H1 (cell line): Measurements from ENCODE around the gene NOG. TPM values are rescaled to one million over a fixed set of nuclear protein-coding genes. Genes with fewer than 3 reads are reported as not detected.

Experiments
- CTCF ChIA-PET: fragments of 300-600 bp; sonication (Branson Sonifier 250); formaldehyde crosslinking; loops from one replicate; lab custom pipeline; 2021; ENCODE audit not compliant: partially characterized antibody; lab: Charles Lee
- POLR2A ChIA-PET: fragments of 300-600 bp; sonication (Branson Sonifier 250); formaldehyde crosslinking; loops from one replicate; lab custom pipeline; 2021; ENCODE audit warnings: inconsistent platforms; ENCODE audit not compliant: partially characterized antibody; lab: Charles Lee
- DNase-seq, 2 experiments: peaks; one replicate each; pipeline versions ENCODE4 v3.0.0 to v3.0.0-alpha.2; 2010 to 2022; ENCODE audit warnings: low spot score in 2 of 2, low read depth in 1 of 2, mixed read lengths in 1 of 2
- FAIRE-seq: peaks from 2 replicates; lab custom pipeline; 2011; peaks lifted over from hg19 to GRCh38; lab: Jason Lieb, UNC
- H2AFZ ChIP-seq: 2 replicates; pipeline ENCODE4 v1.8.1; 2012; ENCODE audit warnings: low read length, inconsistent platforms
- H2AK5ac ChIP-seq: 2 replicates; pipeline ENCODE4 v1.6.1; 2013; ENCODE audit warnings: low read depth, low read length
- H2BK120ac ChIP-seq: replicated peaks from 2 replicates; pipeline ENCODE3; 2013; ENCODE audit warnings: low read depth, low read length, inconsistent platforms
- H2BK12ac ChIP-seq: 2 replicates; pipeline ENCODE4 v1.6.1; 2013; ENCODE audit warnings: low read depth, low read length
- H2BK15ac ChIP-seq: 2 replicates; pipeline ENCODE4 v1.6.1; 2013; ENCODE audit warnings: low read length
- H2BK20ac ChIP-seq: 2 replicates; pipeline ENCODE4 v1.6.1; 2013; ENCODE audit warnings: low read length
- H2BK5ac ChIP-seq: 2 replicates; pipeline ENCODE4 v1.6.1; 2013; ENCODE audit warnings: low read depth, low read length
- H3K14ac ChIP-seq: 2 replicates; pipeline ENCODE4 v1.6.1; 2013; ENCODE audit warnings: inconsistent platforms; ENCODE audit not compliant: insufficient read length
- H3K18ac ChIP-seq: 2 replicates; pipeline ENCODE4 v1.6.1; 2013; ENCODE audit warnings: low read length; ENCODE audit errors: extremely low read depth
- H3K23ac ChIP-seq: 2 replicates; pipeline ENCODE4 v1.6.1; 2013; ENCODE audit warnings: inconsistent platforms; ENCODE audit not compliant: insufficient read length
- H3K23me2 ChIP-seq: 2 replicates; pipeline ENCODE4 v1.6.1; 2013; ENCODE audit warnings: low read depth, low read length
- H3K27ac ChIP-seq: 2 replicates; pipeline ENCODE4 v1.6.1; 2011; ENCODE audit warnings: low read depth, low read length, inconsistent platforms
- H3K27me3 ChIP-seq, 4 experiments: replicated peaks in 1 of 4; 1 replicate in 1 of 4; 2 replicates in 3 of 4; pipeline versions ENCODE4 v1.6.1 to v1.8.1; 2011 to 2013; ENCODE audit warnings: low read length in 3 of 4, mild to moderate bottlenecking in 3 of 4, inconsistent platforms in 2 of 4, mixed read lengths in 2 of 4, moderate library complexity in 1 of 4; ENCODE audit not compliant: control insufficient read depth in 3 of 4, insufficient read depth in 3 of 4; ENCODE audit errors: extremely low read depth in 1 of 4
- H3K36me3 ChIP-seq, 4 experiments: 2 replicates each; pipeline versions ENCODE4 v1.6.1 to v1.8.1; 2011 to 2013; ENCODE audit warnings: mild to moderate bottlenecking in 4 of 4, low read length in 3 of 4, moderate library complexity in 2 of 4, control low read depth in 1 of 4, inconsistent platforms in 1 of 4; ENCODE audit not compliant: insufficient read depth in 4 of 4, control insufficient read depth in 2 of 4
- H3K4ac ChIP-seq: replicated peaks from 2 replicates; pipeline ENCODE3; 2013; ENCODE audit warnings: low read length, low read depth, mixed read lengths, inconsistent platforms; ENCODE audit not compliant: insufficient read length
- H3K4me1 ChIP-seq, 4 experiments: replicated peaks in 1 of 4; 1 replicate in 1 of 4; 2 replicates in 3 of 4; pipeline versions ENCODE4 v1.6.1 to v1.8.1; 2011 to 2013; ENCODE audit warnings: low read length in 3 of 4, inconsistent platforms in 2 of 4, mixed read lengths in 1 of 4; ENCODE audit not compliant: insufficient read depth in 4 of 4, control insufficient read depth in 3 of 4
- H3K4me2 ChIP-seq, 2 experiments: 2 replicates each; pipeline versions ENCODE4 v1.6.1 to v1.8.1; 2011 to 2013; ENCODE audit warnings: low read depth in 2 of 2, low read length in 2 of 2, control low read depth in 1 of 2, inconsistent platforms in 1 of 2, mild to moderate bottlenecking in 1 of 2; ENCODE audit not compliant: insufficient read depth in 1 of 2
- H3K4me3 ChIP-seq, 4 experiments: fragments of 200-600, 300-600 bp in 1 of 4; sonication (generic), shearing (Covaris generic), sonication (Bioruptor Twin) in 1 of 4; 2 replicates each; pipeline versions ENCODE4 v1.5.1 to v1.8.1; 2011 to 2016; ENCODE audit warnings: low read length in 4 of 4, low read depth in 3 of 4, control low read depth in 2 of 4, inconsistent platforms in 2 of 4, mild to moderate bottlenecking in 2 of 4, mixed read lengths in 1 of 4, moderate library complexity in 1 of 4; ENCODE audit not compliant: insufficient read depth in 2 of 4; ENCODE audit errors: extremely low read depth in 1 of 4
- H3K56ac ChIP-seq: replicated peaks from 2 replicates; pipeline ENCODE3; 2013; ENCODE audit warnings: low read depth, mild to moderate bottlenecking, mixed read lengths, low read length, inconsistent platforms; ENCODE audit not compliant: insufficient read length
- H3K79me1 ChIP-seq: 2 replicates; pipeline ENCODE4 v1.6.1; 2013; ENCODE audit warnings: low read depth, low read length, control low read depth
- H3K79me2 ChIP-seq, 2 experiments: 2 replicates each; pipeline versions ENCODE4 v1.6.1 to v1.8.1; 2012 to 2013; ENCODE audit warnings: low read length in 2 of 2, mild to moderate bottlenecking in 2 of 2, inconsistent platforms in 1 of 2; ENCODE audit not compliant: insufficient read depth in 2 of 2, control insufficient read depth in 1 of 2
- H3K9ac ChIP-seq, 4 experiments: replicated peaks in 1 of 4; 1 replicate in 1 of 4; 2 replicates in 3 of 4; pipeline versions ENCODE4 v1.6.1 to v1.8.1; 2011 to 2013; ENCODE audit warnings: low read depth in 3 of 4, low read length in 3 of 4, control low read depth in 2 of 4, mild to moderate bottlenecking in 2 of 4, moderate library complexity in 2 of 4, inconsistent platforms in 1 of 4; ENCODE audit errors: extremely low read depth in 1 of 4
- H3K9me3 ChIP-seq, 2 experiments: 2 replicates each; pipeline versions ENCODE4 v1.6.1 to v1.8.1; 2012 to 2013; ENCODE audit warnings: mild to moderate bottlenecking in 2 of 2, moderate library complexity in 2 of 2, control low read depth in 1 of 2, inconsistent platforms in 1 of 2, low read depth in 1 of 2, low read length in 1 of 2, mixed read lengths in 1 of 2; ENCODE audit not compliant: insufficient read depth in 2 of 2
- H4K20me1 ChIP-seq, 2 experiments: replicated peaks in 1 of 2; 2 replicates each; pipeline versions ENCODE3 to v1.8.1; 2011 to 2013; ENCODE audit warnings: inconsistent platforms in 2 of 2, low read length in 2 of 2, mild to moderate bottlenecking in 1 of 2; ENCODE audit not compliant: insufficient read depth in 2 of 2, control insufficient read depth in 1 of 2
- H4K5ac ChIP-seq: 2 replicates; pipeline ENCODE4 v1.6.1; 2013; ENCODE audit warnings: low read length, low read depth, mixed read lengths, inconsistent platforms; ENCODE audit not compliant: insufficient read length
- H4K8ac ChIP-seq: 2 replicates; pipeline ENCODE4 v1.8.0; 2013; ENCODE audit warnings: mild to moderate bottlenecking, moderate library complexity, low read length, inconsistent platforms; ENCODE audit not compliant: insufficient read depth; ENCODE audit errors: extremely low read depth
- H4K91ac ChIP-seq: replicated peaks from 2 replicates; pipeline ENCODE3; 2013; ENCODE audit warnings: low read length, mixed read lengths, inconsistent platforms; ENCODE audit not compliant: insufficient read length
- ASH2L ChIP-seq: fragments of 200-600, 300-600 bp; sonication (generic); IDR thresholded peaks from one replicate; pipeline ENCODE4 v1.7.1; 2017; ENCODE audit warnings: low read length
- BRCA1 ChIP-seq: IDR thresholded peaks from 2 replicates; pipeline ENCODE4 v1.6.1; 2012; ENCODE audit warnings: low read depth, low read length, improper control_type of control experiment
- CHD1 ChIP-seq: IDR thresholded peaks from 2 replicates; pipeline ENCODE4 v1.6.1; 2012; ENCODE audit warnings: low read depth, low read length, improper control_type of control experiment
- HDAC6 ChIP-seq: IDR thresholded peaks from one replicate; pipeline ENCODE4 v1.7.1; 2012; ENCODE audit warnings: low read depth, mild to moderate bottlenecking, inconsistent platforms, low read length, moderate library complexity
- MAFK ChIP-seq: IDR thresholded peaks from 2 replicates; pipeline ENCODE4 v1.6.1; 2012; ENCODE audit warnings: low read depth, mild to moderate bottlenecking, improper control_type of control experiment, low read length
- NRF1 ChIP-seq: IDR thresholded peaks from 2 replicates; pipeline ENCODE4 v1.6.1; 2011; ENCODE audit warnings: mild to moderate bottlenecking, low read depth, low read length, improper control_type of control experiment
- PHF8 ChIP-seq: fragments of 200-600 bp; sonication (generic); conservative IDR thresholded peaks from 2 replicates; pipeline ENCODE4 v1.7.1; 2012; ENCODE audit warnings: low read depth, mild to moderate bottlenecking, inconsistent platforms, low read length, moderate library complexity
- POLR2AphosphoS5 ChIP-seq: IDR thresholded peaks from 2 replicates; pipeline ENCODE4 v1.6.1; 2011; ENCODE audit warnings: low read depth, low read length
- RFX5 ChIP-seq: IDR thresholded peaks from 2 replicates; pipeline ENCODE4 v1.6.1; 2011; ENCODE audit warnings: low read depth, low read length, improper control_type of control experiment, borderline replicate concordance
- SIX5 ChIP-seq: IDR thresholded peaks from 2 replicates; pipeline ENCODE4 v1.6.1; 2011; ENCODE audit warnings: mild to moderate bottlenecking, low read depth, low read length
- SP2 ChIP-seq: IDR thresholded peaks from 2 replicates; pipeline ENCODE4 v1.6.1; 2012; ENCODE audit warnings: mild to moderate bottlenecking, low read length, inconsistent platforms
- SUZ12 ChIP-seq: fragments of 200-600 bp; sonication (generic); IDR thresholded peaks from 2 replicates; pipeline ENCODE4 v1.6.1; 2012; ENCODE audit warnings: mild to moderate bottlenecking, inconsistent platforms, low read length, moderate library complexity, mixed read lengths
- YY1 ChIP-seq: IDR thresholded peaks from 2 replicates; pipeline ENCODE4 v1.6.1; 2011; ENCODE audit warnings: low read depth, mild to moderate bottlenecking, low read length
- WGBS, 2 experiments: shearing (Covaris generic) in 1 of 2; methylation state at CpG; one replicate each; pipeline versions ENCODE4 v1.1.6 to v1.1.7; 2013 to 2015; ENCODE audit warnings: low lambda C conversion rate in 2 of 2, mixed read lengths in 2 of 2, inconsistent platforms in 1 of 2, low coverage in 1 of 2, missing lambda C conversion rate in 1 of 2; ENCODE audit not compliant: insufficient replicate concordance in 2 of 2, insufficient coverage in 1 of 2, insufficient read length in 1 of 2; ENCODE audit errors: extremely low coverage in 1 of 2, missing lambda C conversion rate in 1 of 2; 5-methylcytosine and 5-hydroxymethylcytosine counted together
- polyA plus RNA-seq, 7 experiments: library from polyadenylated mRNA; depleted of rRNA in 3 of 7; stranded (reverse) in 5 of 7; unstranded in 2 of 7; fragments of >200 nt in 5 of 7; fragments of 200-250 nt in 2 of 7; gene quantifications; 1 replicate in 5 of 7; 2 replicates in 1 of 7; 4 replicates in 1 of 7; pipeline versions ENCODE4 v1.2.1 to v1.2.3, GENCODE V29; 2011 to 2013; ENCODE audit warnings: missing spikeins in 2 of 7, mixed read lengths in 2 of 7
- total RNA-seq: library from RNA; stranded (reverse); fragmentation: NEBNext Ultra II Directional; extraction: Animal tissue kit (Norgen Biotek cat#: 25700); gene quantifications from 2 replicates; pipeline ENCODE4 v1.2.1, GENCODE V29; 2021
- TF ChIP-seq, protein P1 (sequence below): IDR thresholded peaks from 2 replicates; pipeline ENCODE4 v1.6.1; 2011; ENCODE audit warnings: low read length, improper control_type of control experiment
- TF ChIP-seq, protein P2 (sequence below): IDR thresholded peaks from 2 replicates; pipeline ENCODE4 v1.6.1; 2012; ENCODE audit warnings: inconsistent platforms

Gene NOG
- total and polyA plus RNA-seq, 2 of the 8 experiments (the other 6 are each of a cell fraction or from before 2014, with no cell fraction given), result 0.35 TPM

DNA sequence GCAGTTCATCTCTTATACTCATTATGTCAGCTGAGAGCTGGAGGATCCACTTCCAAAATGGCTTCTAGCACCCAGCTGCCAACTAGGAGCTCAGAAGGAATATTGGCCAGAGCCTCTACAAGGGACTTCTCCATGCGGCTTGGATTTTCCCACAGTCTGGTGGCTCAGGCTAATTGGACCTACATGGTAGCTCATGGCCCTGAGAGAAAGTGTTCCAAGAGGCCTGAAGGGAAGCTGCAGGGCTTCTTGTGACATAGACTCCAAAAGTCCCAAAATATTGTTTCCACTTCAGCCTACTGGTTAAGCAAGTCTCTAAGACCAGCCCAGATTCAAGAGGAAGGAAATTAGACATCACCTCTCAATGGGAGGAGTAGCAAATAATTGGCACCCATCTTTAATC lies 6.8 kb downstream of the NOG start:
- H2BK12ac ChIP-seq, result no peak overlapping the region
- no peak overlapping the region for H3K4ac ChIP-seq
- ChIA-PET POLR2A (no interaction called here), CTCF (interaction anchor here (0.5 to 2.6 kb wide), 6 partner anchors 13 to 141 kb away, joined by 3 to 13 read pairs (median 4); no protein-coding TSS in a partner anchor)
- H2BK5ac ChIP-seq, result no peak overlapping the region
- H3K79me2 ChIP-seq, result no peaks in the 10 kb centered on the region
- H3K27me3 ChIP-seq, result peaks cover 8 to 36% (median 30%) of the 10 kb centered on the region in 4 experiments
- WGBS, 2 experiments, result 90% methylated on average over 1 of the region's 1 CpG; no CpG with 5 or more reads in 1 of the 2 experiments
- no peak overlapping the region for H4K5ac ChIP-seq
- H3K4me3 ChIP-seq, result no peak overlapping the region
- H3K4me1 ChIP-seq, result no peaks in the 10 kb centered on the region; a peak in 1 of 7 replicates
- H2BK15ac ChIP-seq, result no peak overlapping the region
- H3K9me3 ChIP-seq, result no peaks in the 10 kb centered on the region
- H4K20me1 ChIP-seq, result no peaks in the 10 kb centered on the region
- H2BK20ac ChIP-seq, result no peak overlapping the region
- no peak overlapping the region for H2BK120ac ChIP-seq
- no peak overlapping the region for H3K18ac ChIP-seq
- H3K36me3 ChIP-seq, result no peaks in the 10 kb centered on the region
- H2AK5ac ChIP-seq, result no peak overlapping the region
- no peak overlapping the region for H3K4me2 ChIP-seq
- H4K91ac ChIP-seq, result no peak overlapping the region
- H4K8ac ChIP-seq, result no peak overlapping the region
- no peak for DNase-seq
- H2AFZ ChIP-seq, result no peak overlapping the region
- no peaks in the 10 kb centered on the region for H3K79me1 ChIP-seq
- no peak overlapping the region for H3K14ac ChIP-seq
- H3K27ac ChIP-seq, result no peak overlapping the region
- H3K56ac ChIP-seq, result no peak overlapping the region
- H3K23me2 ChIP-seq, result peaks cover 10% of the 10 kb centered on the region
- no peak overlapping the region for H3K9ac ChIP-seq
- no peak for FAIRE-seq
- H3K23ac ChIP-seq, result no peak overlapping the region
- TF ChIP-seq NRF1 (no peak), HDAC6 (no peak), RFX5 (no peak), SUZ12 (no peak), BRCA1 (no peak), ASH2L (no peak), PHF8 (no peak), CHD1 (no peak), POLR2AphosphoS5 (no peak), YY1 (no peak), MAFK (no peak), SIX5 (no peak), SP2 (no peak)
- TF ChIP-seq, protein P1, sequence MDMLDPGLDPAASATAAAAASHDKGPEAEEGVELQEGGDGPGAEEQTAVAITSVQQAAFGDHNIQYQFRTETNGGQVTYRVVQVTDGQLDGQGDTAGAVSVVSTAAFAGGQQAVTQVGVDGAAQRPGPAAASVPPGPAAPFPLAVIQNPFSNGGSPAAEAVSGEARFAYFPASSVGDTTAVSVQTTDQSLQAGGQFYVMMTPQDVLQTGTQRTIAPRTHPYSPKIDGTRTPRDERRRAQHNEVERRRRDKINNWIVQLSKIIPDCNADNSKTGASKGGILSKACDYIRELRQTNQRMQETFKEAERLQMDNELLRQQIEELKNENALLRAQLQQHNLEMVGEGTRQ, result no peak
- TF ChIP-seq, protein P2, sequence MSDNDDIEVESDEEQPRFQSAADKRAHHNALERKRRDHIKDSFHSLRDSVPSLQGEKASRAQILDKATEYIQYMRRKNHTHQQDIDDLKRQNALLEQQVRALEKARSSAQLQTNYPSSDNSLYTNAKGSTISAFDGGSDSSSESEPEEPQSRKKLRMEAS, result no peak
